Aorta (tissue), 5 donors: ENCODE data around the gene RTN4RL1. TPM values are rescaled to one million over a fixed set of nuclear protein-coding genes. Genes with fewer than 3 reads are reported as not detected.
"Not testable (repeated sequence)": the region's sequence is repeated elsewhere in the genome, so short reads cannot be mapped to it uniquely, and the experiment has no call there.

Experiments used
- ATAC-seq: fragments of 200-7000 bp; cut with Tn5 transposase; one replicate; pipeline ENCODE4 v1.9.1; 2022; ENCODE audit warnings: moderate library complexity; ENCODE audit not compliant: low FRiP score
- DNase-seq, 2 donors: peaks; one replicate each; pipeline ENCODE4 v3.0.0-alpha.2; 2020
- H3K27ac ChIP-seq, 2 donors: one replicate each; pipeline ENCODE4 v1.5.1; 2013; ENCODE audit warnings: low read length in 2 of 2, mild to moderate bottlenecking in 2 of 2, moderate library complexity in 2 of 2, control low read depth in 1 of 2, inconsistent platforms in 1 of 2, low read depth in 1 of 2
- H3K27me3 ChIP-seq, 2 donors: one replicate each; pipeline ENCODE4 v1.6.1; 2013; ENCODE audit warnings: control low read depth in 1 of 2, low read length in 1 of 2, mild to moderate bottlenecking in 1 of 2, moderate library complexity in 1 of 2; ENCODE audit not compliant: insufficient read depth in 2 of 2, control insufficient read depth in 1 of 2
- H3K36me3 ChIP-seq, 2 donors: one replicate each; pipeline ENCODE4 v1.6.1; 2013; ENCODE audit warnings: control low read depth in 1 of 2, low read length in 1 of 2, mild to moderate bottlenecking in 1 of 2; ENCODE audit not compliant: insufficient read depth in 2 of 2, control insufficient read depth in 1 of 2
- H3K4me1 ChIP-seq, 2 donors: one replicate each; pipeline ENCODE4 v1.6.1; 2013; ENCODE audit warnings: low read length in 2 of 2, control low read depth in 1 of 2, mild to moderate bottlenecking in 1 of 2, moderate library complexity in 1 of 2; ENCODE audit not compliant: insufficient read depth in 2 of 2, control insufficient read depth in 1 of 2
- H3K4me3 ChIP-seq, 2 donors: one replicate each; pipeline ENCODE4 v1.5.1; 2013; ENCODE audit warnings: low read length in 2 of 2, control low read depth in 1 of 2, mild to moderate bottlenecking in 1 of 2
- H3K9me3 ChIP-seq: one replicate; pipeline ENCODE4 v1.6.1; 2013; ENCODE audit warnings: mild to moderate bottlenecking, low read length; ENCODE audit not compliant: control insufficient read depth
- WGBS, 2 donors: extraction: QIAGEN DNeasy Blood & Tissue Kit; methylation state at CpG; one replicate each; pipeline ENCODE4 v1.1.7; 2013; 5-methylcytosine and 5-hydroxymethylcytosine counted together
- intact Hi-C, 2 donors: fragments of 100-400 bp; cut with DNase I; formaldehyde crosslinking; loops; one replicate each; pipeline versions ENCODE4 v1.14.2 to v1.15.0; 2022
- polyA plus RNA-seq, 2 donors: library from polyadenylated mRNA; stranded (reverse); fragments of 200-250 nt; gene quantifications; one replicate each; pipeline ENCODE4 v1.2.3, GENCODE V29; 2013
- total RNA-seq, 2 donors: library from RNA; stranded (reverse); fragmentation: NEBNext Ultra II Directional; extraction: Animal tissue kit (Norgen Biotek cat#: 25700); gene quantifications; one replicate each; pipeline ENCODE4 v1.2.1, GENCODE V29; 2021
- donor health status: healthy with polysubstance abuse.
- donor health status: Bipolar disorder and iron deficiency.
- donor health status: DM: no; HTN: no; CAD: no.
- donor health status: DM: no; HTN: no; CAD: no.
- donor health status: DM: yes; HTN: yes; CAD: no.

Gene RTN4RL1
- total and polyA plus RNA-seq, 4 donors = 0.25 to 5.2 (median 2.2) TPM

- DNase-seq (no peak), ATAC-seq (no peak)
- intact Hi-C loops = no loop called here
- H3K4me1 ChIP-seq = no peaks in the 10 kb centered on the region
- no peaks in the 10 kb centered on the region for H3K9me3 ChIP-seq
- 83 to 89% methylated on average over 14 of the region's 14 CpGs for WGBS, 2 donors
- H3K4me3 ChIP-seq = no peak overlapping the region
- H3K27me3 ChIP-seq = no peaks in the 10 kb centered on the region
- no peak overlapping the region for H3K27ac ChIP-seq
- no peaks in the 10 kb centered on the region for H3K36me3 ChIP-seq
Observed at GRCh38 chr17:2015314-2015713, 9.8 kb downstream of the RTN4RL1 start.

GRCh38 chr17:2013994-2014317, 11.2 kb downstream of the RTN4RL1 start:
- no peak for ATAC-seq
- no peak overlapping the region for H3K27ac ChIP-seq

GRCh38 chr17:2013220-2013993, 11.7 kb downstream of the RTN4RL1 start:
- H3K27me3 ChIP-seq, DNase-seq, H3K4me3 ChIP-seq, ATAC-seq, H3K4me1 ChIP-seq, H3K9me3 ChIP-seq, H3K27ac ChIP-seq, intact Hi-C loops, H3K36me3 ChIP-seq: not testable (repeated sequence)
- 95 to 96% methylated on average over 6 of the region's 6 CpGs for WGBS, 2 donors

More at GRCh38 chr17:2013994-2014317, 11.2 kb downstream of the RTN4RL1 start:
- intact Hi-C loops = no loop called here
- 85 to 94% methylated on average over 1 of the region's 1 CpG for WGBS, 2 donors
- Histone ChIP-seq H3K4me3 (no peak overlapping the region), H3K9me3 (no peaks in the 10 kb centered on the region), H3K4me1 (no peaks in the 10 kb centered on the region), H3K36me3 (no peaks in the 10 kb centered on the region), H3K27me3 (no peaks in the 10 kb centered on the region)
- DNase-seq = peak in 1 of 2 donors; percentile 77

GRCh38 chr17:2012499-2012898, 12.6 kb downstream of the RTN4RL1 start:
- DNase-seq (no peak), ATAC-seq (no peak)
- Histone ChIP-seq H3K27me3 (no peaks in the 10 kb centered on the region), H3K27ac (peak overlapping the region in 1 of 2 donors; percentile 52), H3K9me3 (no peaks in the 10 kb centered on the region), H3K4me3 (no peak overlapping the region), H3K36me3 (no peaks in the 10 kb centered on the region), H3K4me1 (no peaks in the 10 kb centered on the region)
- WGBS, 2 donors = 88 to 90% methylated on average over 4 of the region's 4 CpGs
- intact Hi-C loops = no loop called here

GRCh38 chr17:2011411-2012371, 13.4 kb downstream of the RTN4RL1 start:
- WGBS, 2 donors = 15 to 16% methylated on average over 24 of the region's 24 CpGs
- peak in 1 of 2 donors; percentile 75 for DNase-seq
- Histone ChIP-seq H3K27me3 (no peaks in the 10 kb centered on the region), H3K9me3 (no peaks in the 10 kb centered on the region), H3K36me3 (no peaks in the 10 kb centered on the region), H3K4me3 (no peak overlapping the region), H3K27ac (peak overlapping the region in 1 of 2 donors; percentile 52), H3K4me1 (no peaks in the 10 kb centered on the region)
- peak; percentile 75 for ATAC-seq
- intact Hi-C loops = no loop called here

- ATAC-seq = no peak
- H3K4me3 ChIP-seq = no peak overlapping the region
- no peaks in the 10 kb centered on the region for H3K27me3 ChIP-seq
- no peaks in the 10 kb centered on the region for H3K9me3 ChIP-seq
- DNase-seq = no peak
- WGBS, 2 donors = 97% methylated on average over 10 of the region's 10 CpGs
- H3K27ac ChIP-seq = no peak overlapping the region
- H3K36me3 ChIP-seq = no peaks in the 10 kb centered on the region
- H3K4me1 ChIP-seq = no peaks in the 10 kb centered on the region
- intact Hi-C loops = no loop called here
Observed at GRCh38 chr17:2009737-2010136, 15.4 kb downstream of the RTN4RL1 start.

GRCh38 chr17:2008332-2009126, 16.6 kb downstream of the RTN4RL1 start:
- WGBS, 2 donors = 92 to 95% methylated on average over 15 of the region's 15 CpGs
- no peak for ATAC-seq

GRCh38 chr17:2004435-2004952, 20.6 kb downstream of the RTN4RL1 start:
- 91 to 92% methylated on average over 12 of the region's 12 CpGs for WGBS, 2 donors
- H3K4me1 ChIP-seq = no peaks in the 10 kb centered on the region
- H3K27ac ChIP-seq = no peak overlapping the region
- no peak for DNase-seq
- no peaks in the 10 kb centered on the region for H3K27me3 ChIP-seq
- no peaks in the 10 kb centered on the region for H3K36me3 ChIP-seq
- H3K9me3 ChIP-seq = no peaks in the 10 kb centered on the region
- no peak overlapping the region for H3K4me3 ChIP-seq
- ATAC-seq = no peak
- intact Hi-C loops = no loop called here

More at GRCh38 chr17:2008332-2009126, 16.6 kb downstream of the RTN4RL1 start:
- Histone ChIP-seq H3K4me3 (no peak overlapping the region), H3K36me3 (no peaks in the 10 kb centered on the region), H3K27ac (no peak overlapping the region), H3K9me3 (no peaks in the 10 kb centered on the region), H3K4me1 (no peaks in the 10 kb centered on the region), H3K27me3 (no peaks in the 10 kb centered on the region)
- intact Hi-C loops = no loop called here
- peak in 1 of 2 donors; percentile 5 for DNase-seq
